ENCODE data around the gene GPI. TPM values are rescaled to one million over a fixed set of nuclear protein-coding genes. Genes with fewer than 3 reads are reported as not detected.

The GPI gene
- total RNA-seq, 2 experiments from 2014 or later: 111 to 218 TPM

GRCh38 chr19:34332027-34332760 is 32.8 kb upstream of the GPI start:
- Histone ChIP-seq H3K4me1 (ENCODE audit: insufficient read depth, low read length, poor library complexity, severe bottlenecking) (peaks cover 9% of the 10 kb centered on the region), H4K20me1 (ENCODE audit: insufficient read depth, low read length) (no peaks in the 10 kb centered on the region), H3K4me2 (ENCODE audit: low read length) (no peak overlapping the region), H3K36me3 (ENCODE audit: insufficient read depth, low read length) (peaks cover 55% of the 10 kb centered on the region), H3K79me2 (ENCODE audit: insufficient read depth, low read depth, low read length) (no peaks in the 10 kb centered on the region), H2AFZ (ENCODE audit: low read length) (no peak overlapping the region), H3K9me3 (ENCODE audit: low read length) (no peaks in the 10 kb centered on the region), H3K27ac (ENCODE audit: low read depth, low read length, poor library complexity, severe bottlenecking) (no peak overlapping the region), H3K4me3 (ENCODE audit: low read depth, low read length, poor library complexity, severe bottlenecking) (no peak overlapping the region), H3K9me2 (ENCODE audit: insufficient read depth, low read length) (no peaks in the 10 kb centered on the region)
- TF ChIP-seq EZH2phosphoT487 (IDR thresholded peaks at IDR 0.05; ENCODE audit: borderline replicate concordance, low read depth, low read length) (no peak), CTCF (conservative IDR thresholded peaks at IDR 0.05; ENCODE audit: low read length) (no peak)
- CTCF ChIA-PET (ENCODE audit: unreplicated experiment): interaction anchor here (0.6 to 1.1 kb wide), 2 partner anchors 14 to 91 kb away, joined by 3 read pairs; no protein-coding TSS in a partner anchor
- no TSS peak for BruUV-seq (replicated peaks)
- intact Hi-C loops (cut with micrococcal nuclease; ENCODE audit: unreplicated experiment): no loop called here
- POLR2A ChIA-PET: interaction anchor here (0.5 to 1.3 kb wide), 2 partner anchors 11 to 116 kb away, joined by 3 to 9 read pairs; no protein-coding TSS in a partner anchor
- DNase-seq (ENCODE audit: low spot score): no peak

GRCh38 chr19:34335914-34336313 is 29.1 kb upstream of the GPI start:
- Histone ChIP-seq H3K9me2 (ENCODE audit: insufficient read depth, low read length) (no peaks in the 10 kb centered on the region), H3K4me3 (ENCODE audit: low read depth, low read length, poor library complexity, severe bottlenecking) (no peak overlapping the region), H3K9me3 (ENCODE audit: low read length) (no peaks in the 10 kb centered on the region), H3K36me3 (ENCODE audit: insufficient read depth, low read length) (peaks cover 57% of the 10 kb centered on the region), H3K27ac (ENCODE audit: low read depth, low read length, poor library complexity, severe bottlenecking) (no peak overlapping the region), H3K4me1 (ENCODE audit: insufficient read depth, low read length, poor library complexity, severe bottlenecking) (peaks cover 9% of the 10 kb centered on the region), H3K4me2 (ENCODE audit: low read length) (no peak overlapping the region), H3K79me2 (ENCODE audit: insufficient read depth, low read depth, low read length) (no peaks in the 10 kb centered on the region), H4K20me1 (ENCODE audit: insufficient read depth, low read length) (no peaks in the 10 kb centered on the region), H2AFZ (ENCODE audit: low read length) (no peak overlapping the region)
- POLR2A ChIA-PET: interaction anchor here (1.0 kb wide), 1 partner anchor 20 kb away, joined by 3 read pairs; no protein-coding TSS in a partner anchor
- CTCF ChIA-PET (ENCODE audit: unreplicated experiment): no interaction called here
- intact Hi-C loops (cut with micrococcal nuclease; ENCODE audit: unreplicated experiment): loop anchor here (1.0 kb wide), 1 partner anchor 95 kb away; no protein-coding TSS in a partner anchor
- BruUV-seq (replicated peaks): no TSS peak
- TF ChIP-seq EZH2phosphoT487 (IDR thresholded peaks at IDR 0.05; ENCODE audit: borderline replicate concordance, low read depth, low read length) (no peak), CTCF (conservative IDR thresholded peaks at IDR 0.05; ENCODE audit: low read length) (no peak)
- no peak for DNase-seq (ENCODE audit: low spot score)

GRCh38 chr19:34336781-34337271 is 28.2 kb upstream of the GPI start:
- Histone ChIP-seq H3K4me1 (ENCODE audit: insufficient read depth, low read length, poor library complexity, severe bottlenecking) (peaks cover 9% of the 10 kb centered on the region), H4K20me1 (ENCODE audit: insufficient read depth, low read length) (no peaks in the 10 kb centered on the region), H3K9me3 (ENCODE audit: low read length) (no peaks in the 10 kb centered on the region), H3K27ac (ENCODE audit: low read depth, low read length, poor library complexity, severe bottlenecking) (peak overlapping the region; percentile 4), H2AFZ (ENCODE audit: low read length) (no peak overlapping the region), H3K4me3 (ENCODE audit: low read depth, low read length, poor library complexity, severe bottlenecking) (no peak overlapping the region), H3K36me3 (ENCODE audit: insufficient read depth, low read length) (peaks cover 56% of the 10 kb centered on the region), H3K79me2 (ENCODE audit: insufficient read depth, low read depth, low read length) (no peaks in the 10 kb centered on the region), H3K9me2 (ENCODE audit: insufficient read depth, low read length) (no peaks in the 10 kb centered on the region), H3K4me2 (ENCODE audit: low read length) (no peak overlapping the region)
- peak; percentile 92 for TF ChIP-seq CTCF (conservative IDR thresholded peaks at IDR 0.05; ENCODE audit: low read length)
- no peak for TF ChIP-seq EZH2phosphoT487 (IDR thresholded peaks at IDR 0.05; ENCODE audit: borderline replicate concordance, low read depth, low read length)
- intact Hi-C loops (cut with micrococcal nuclease; ENCODE audit: unreplicated experiment): loop anchor here (1.0 kb wide), 1 partner anchor 96 kb away; no protein-coding TSS in a partner anchor
- POLR2A ChIA-PET: interaction anchor here (1.0 kb wide), 1 partner anchor 21 kb away, joined by 3 read pairs; no protein-coding TSS in a partner anchor
- DNase-seq (ENCODE audit: low spot score): peak; percentile 75
- CTCF ChIA-PET (ENCODE audit: unreplicated experiment): no interaction called here
- BruUV-seq (replicated peaks): no TSS peak

All from OCI-LY7 (cell line).